PC-9 (cell line): ENCODE data around the gene ABHD5.

ENCODE experiments used
- CTCF ChIP-seq: fragments of 200-600 bp; sonication (generic); conservative IDR thresholded peaks from 2 replicates; pipeline ENCODE4 v1.6.1; 2017; ENCODE audit warnings: mixed run types, antibody characterized with exemption, mild to moderate bottlenecking, moderate library complexity
- EZH2 ChIP-seq: fragments of 200-600 bp; sonication (generic); IDR thresholded peaks from 2 replicates; pipeline ENCODE4 v1.8.0; 2017; ENCODE audit warnings: antibody characterized with exemption, low read depth

GRCh38 chr3:43768381-43768973 is 77.7 kb downstream of the ABHD5 start:
- no peak for TF ChIP-seq CTCF
- no peak for TF ChIP-seq EZH2
